ENCODE results near the gene TBC1D28. TPM values are rescaled to one million over a fixed set of nuclear protein-coding genes. Genes with fewer than 3 reads are reported as not detected.
"Not testable (repeated sequence)": the region's sequence is repeated elsewhere in the genome, so short reads cannot be mapped to it uniquely, and the experiment has no call there.

TBC1D28 gene
- total RNA-seq, 1 donor from 2014 or later = not detected

- intact Hi-C loops (cut with micrococcal nuclease) = not testable (repeated sequence)
Measured at GRCh38 chr17:18617613-18618012, 26.6 kb downstream of the TBC1D28 start.

GRCh38 chr17:18613016-18613415 lies 31.2 kb downstream of the TBC1D28 start:
- intact Hi-C loops (cut with micrococcal nuclease) = not testable (repeated sequence)

- intact Hi-C loops (cut with micrococcal nuclease) = not testable (repeated sequence)
Measured at GRCh38 chr17:18593138-18593537, 51.1 kb downstream of the TBC1D28 start.

Other genes with a start within 250 kb of the TBC1D28 start
- gene LGALS9C, start 167.6 kb downstream of the TBC1D28 start, total RNA-seq = 0.37 and 0.64 TPM in 2 replicates
- gene FOXO3B, start 37.9 kb upstream of the TBC1D28 start, total RNA-seq = 4.5 and 5.1 TPM in 2 replicates
- gene FBXW10, start 99.7 kb upstream of the TBC1D28 start, total RNA-seq = 0.20 and 0.22 TPM in 2 replicates
- 30.7 and 37.9 TPM in 2 replicates for gene TVP23B, start 136.8 kb upstream of the TBC1D28 start, total RNA-seq
- 49.2 and 50.4 TPM in 2 replicates for gene PRPSAP2, start 213.7 kb upstream of the TBC1D28 start, total RNA-seq

Measured in T-helper 1 cell treated with Interleukin-12 subunit alpha and Interleukin-12 subunit beta and Interleukin-4 antibody, amounts not matched to agents 30 ng/mL and 1 ng/mL, for 36 hours (primary cell).